ENCODE measurements around the gene ASB2.

GRCh38 chr14:93929657-93930056, 46.7 kb downstream of the ASB2 start:
- TF ChIP-seq CTCF (IDR thresholded peaks at IDR 0.05 in 2 of 3, conservative IDR thresholded peaks at IDR 0.05 in 1 of 3; ENCODE audit: borderline replicate concordance in 1 of 3, insufficient read depth in 1 of 3, low read depth in 2 of 3, low read length in 2 of 3) (no peak), JUND (IDR thresholded peaks at IDR 0.05) (no peak), REST (IDR thresholded peaks at IDR 0.05; ENCODE audit: low read depth) (no peak), CEBPB (IDR thresholded peaks at IDR 0.05; ENCODE audit: low read depth) (no peak), MAX (IDR thresholded peaks at IDR 0.05) (no peak), EZH2 (IDR thresholded peaks at IDR 0.05) (no peak), YY1 (IDR thresholded peaks at IDR 0.05; ENCODE audit: extremely low read depth, insufficient replicate concordance, low read depth, low read length) (no peak), ZNF274 (IDR thresholded peaks at IDR 0.05; ENCODE audit: low read depth, low read length) (no peak), POLR2A (IDR thresholded peaks at IDR 0.05; ENCODE audit: borderline replicate concordance, extremely low read depth, insufficient read depth, insufficient read length) (no peak)

Measured in HCT116 (cell line).